GM12878 (cell line): Measurements from ENCODE around the gene SEPTIN7.

Source experiments
- CHD4 ChIP-seq: fragments of 200-600 bp; sonication (generic); IDR thresholded peaks from 2 replicates; pipeline ENCODE4 v1.6.1; 2016; ENCODE audit warnings: mild to moderate bottlenecking
- EP300 ChIP-seq, 2 experiments: fragments of 150-350 bp in 1 of 2; IDR thresholded peaks; 2 replicates each; pipeline ENCODE4 v1.6.1; 2011 to 2012; ENCODE audit warnings: low read depth in 2 of 2, low read length in 2 of 2, borderline replicate concordance in 1 of 2, improper control_type of control experiment in 1 of 2, inconsistent platforms in 1 of 2; ENCODE audit not compliant: control insufficient read depth in 1 of 2
- IKZF2 ChIP-seq, 2 experiments: fragments of 450-650 bp; IDR thresholded peaks; 2 replicates each; pipeline ENCODE4 v1.6.1; 2017; ENCODE audit warnings: mild to moderate bottlenecking in 2 of 2, moderate library complexity in 2 of 2
- POLR2A ChIP-seq: IDR thresholded peaks from 2 replicates; pipeline ENCODE4 v1.6.1; 2011; ENCODE audit warnings: low read depth, mild to moderate bottlenecking, low read length
- POU2F2 ChIP-seq: IDR thresholded peaks from 3 replicates; pipeline ENCODE4 v1.6.1; 2011; ENCODE audit warnings: low read depth, mild to moderate bottlenecking, low read length, borderline replicate concordance
- RAD51 ChIP-seq: fragments of 450-650 bp; IDR thresholded peaks from 2 replicates; pipeline ENCODE4 v1.6.1; 2016; ENCODE audit warnings: moderate library complexity, mild to moderate bottlenecking, inconsistent platforms
- RELA ChIP-seq: fragments of 450-650 bp; IDR thresholded peaks from 2 replicates; pipeline ENCODE4 v1.8.0; 2014; ENCODE audit warnings: borderline replicate concordance; ENCODE audit not compliant: partially characterized antibody
- TAF1 ChIP-seq: IDR thresholded peaks from 2 replicates; pipeline ENCODE4 v1.6.1; 2011; ENCODE audit warnings: mild to moderate bottlenecking, low read depth, low read length, borderline replicate concordance
- TF ChIP-seq, protein P1 (sequence below): IDR thresholded peaks from 2 replicates; pipeline ENCODE4 v1.6.1; 2012; ENCODE audit warnings: low read depth, low read length, improper control_type of control experiment
- TF ChIP-seq, protein P2 (sequence below): IDR thresholded peaks from 2 replicates; pipeline ENCODE4 v1.6.1; 2012; ENCODE audit warnings: low read depth, low read length, improper control_type of control experiment
- TF ChIP-seq, protein P3 (sequence below), 3 experiments: IDR thresholded peaks in 2 of 3; conservative IDR thresholded peaks in 1 of 3; 2 replicates each; pipeline ENCODE4 v1.5.1; 2011; ENCODE audit warnings: low read depth in 3 of 3, low read length in 3 of 3, mild to moderate bottlenecking in 3 of 3, control low read depth in 2 of 3, moderate library complexity in 2 of 3, inconsistent platforms in 1 of 3, mixed read lengths in 1 of 3; ENCODE audit not compliant: control insufficient read depth in 2 of 3, insufficient read depth in 1 of 3; ENCODE audit errors: extremely low read depth in 1 of 3
- TF ChIP-seq, protein P4 (sequence below): IDR thresholded peaks from 2 replicates; pipeline ENCODE4 v1.6.1; 2011; ENCODE audit warnings: borderline replicate concordance, low read depth, mild to moderate bottlenecking, moderate library complexity, mixed read lengths, low read length; ENCODE audit not compliant: insufficient read depth; ENCODE audit errors: extremely low read length

DNA sequence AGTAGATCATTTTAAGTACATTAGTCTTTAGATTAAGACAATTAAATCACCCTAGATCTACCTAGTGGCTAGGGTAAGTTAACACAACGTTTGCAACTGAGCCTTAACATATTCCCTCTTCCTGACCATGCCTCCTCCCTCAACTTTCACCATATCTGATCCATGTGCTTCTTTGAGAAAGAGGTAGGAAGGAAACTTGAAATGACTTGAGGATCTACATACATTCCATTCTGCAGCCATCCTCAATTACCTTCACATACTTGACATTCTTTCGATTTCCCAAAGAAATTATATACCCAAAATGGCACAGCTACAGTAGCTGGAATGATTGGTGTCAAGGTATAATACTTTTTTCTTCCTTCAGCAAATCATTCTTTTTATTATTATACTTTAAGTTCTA, 12.9 kb upstream of the SEPTIN7 start:
- no peak for TF ChIP-seq CHD4
- no peak for TF ChIP-seq TAF1
- TF ChIP-seq, protein P1, sequence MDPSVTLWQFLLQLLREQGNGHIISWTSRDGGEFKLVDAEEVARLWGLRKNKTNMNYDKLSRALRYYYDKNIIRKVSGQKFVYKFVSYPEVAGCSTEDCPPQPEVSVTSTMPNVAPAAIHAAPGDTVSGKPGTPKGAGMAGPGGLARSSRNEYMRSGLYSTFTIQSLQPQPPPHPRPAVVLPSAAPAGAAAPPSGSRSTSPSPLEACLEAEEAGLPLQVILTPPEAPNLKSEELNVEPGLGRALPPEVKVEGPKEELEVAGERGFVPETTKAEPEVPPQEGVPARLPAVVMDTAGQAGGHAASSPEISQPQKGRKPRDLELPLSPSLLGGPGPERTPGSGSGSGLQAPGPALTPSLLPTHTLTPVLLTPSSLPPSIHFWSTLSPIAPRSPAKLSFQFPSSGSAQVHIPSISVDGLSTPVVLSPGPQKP, result no peak
- TF ChIP-seq RELA, result no peak
- TF ChIP-seq, protein P2, sequence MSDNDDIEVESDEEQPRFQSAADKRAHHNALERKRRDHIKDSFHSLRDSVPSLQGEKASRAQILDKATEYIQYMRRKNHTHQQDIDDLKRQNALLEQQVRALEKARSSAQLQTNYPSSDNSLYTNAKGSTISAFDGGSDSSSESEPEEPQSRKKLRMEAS, result no peak
- no peak for TF ChIP-seq EP300 (IDR thresholded peaks at IDR 0.05; ENCODE audit: borderline replicate concordance in 1 of 2, control insufficient read depth in 1 of 2, low read depth in 2 of 2, low read length in 2 of 2)
- TF ChIP-seq, protein P3, sequence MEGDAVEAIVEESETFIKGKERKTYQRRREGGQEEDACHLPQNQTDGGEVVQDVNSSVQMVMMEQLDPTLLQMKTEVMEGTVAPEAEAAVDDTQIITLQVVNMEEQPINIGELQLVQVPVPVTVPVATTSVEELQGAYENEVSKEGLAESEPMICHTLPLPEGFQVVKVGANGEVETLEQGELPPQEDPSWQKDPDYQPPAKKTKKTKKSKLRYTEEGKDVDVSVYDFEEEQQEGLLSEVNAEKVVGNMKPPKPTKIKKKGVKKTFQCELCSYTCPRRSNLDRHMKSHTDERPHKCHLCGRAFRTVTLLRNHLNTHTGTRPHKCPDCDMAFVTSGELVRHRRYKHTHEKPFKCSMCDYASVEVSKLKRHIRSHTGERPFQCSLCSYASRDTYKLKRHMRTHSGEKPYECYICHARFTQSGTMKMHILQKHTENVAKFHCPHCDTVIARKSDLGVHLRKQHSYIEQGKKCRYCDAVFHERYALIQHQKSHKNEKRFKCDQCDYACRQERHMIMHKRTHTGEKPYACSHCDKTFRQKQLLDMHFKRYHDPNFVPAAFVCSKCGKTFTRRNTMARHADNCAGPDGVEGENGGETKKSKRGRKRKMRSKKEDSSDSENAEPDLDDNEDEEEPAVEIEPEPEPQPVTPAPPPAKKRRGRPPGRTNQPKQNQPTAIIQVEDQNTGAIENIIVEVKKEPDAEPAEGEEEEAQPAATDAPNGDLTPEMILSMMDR (IDR thresholded peaks at IDR 0.05 in 2 of 3, conservative IDR thresholded peaks at IDR 0.05 in 1 of 3; ENCODE audit: control insufficient read depth in 2 of 3, extremely low read depth in 1 of 3, insufficient read depth in 1 of 3, low read depth in 3 of 3, low read length in 3 of 3), result no peak
- TF ChIP-seq IKZF2 (IDR thresholded peaks at IDR 0.05), result no peak
- TF ChIP-seq, protein P4, sequence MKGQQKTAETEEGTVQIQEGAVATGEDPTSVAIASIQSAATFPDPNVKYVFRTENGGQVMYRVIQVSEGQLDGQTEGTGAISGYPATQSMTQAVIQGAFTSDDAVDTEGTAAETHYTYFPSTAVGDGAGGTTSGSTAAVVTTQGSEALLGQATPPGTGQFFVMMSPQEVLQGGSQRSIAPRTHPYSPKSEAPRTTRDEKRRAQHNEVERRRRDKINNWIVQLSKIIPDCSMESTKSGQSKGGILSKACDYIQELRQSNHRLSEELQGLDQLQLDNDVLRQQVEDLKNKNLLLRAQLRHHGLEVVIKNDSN, result no peak
- TF ChIP-seq POU2F2, result no peak
- no peak for TF ChIP-seq POLR2A
- TF ChIP-seq RAD51, result no peak
